Measurements from ENCODE around the gene KDM7A. TPM values are rescaled to one million over a fixed set of nuclear protein-coding genes. Genes with fewer than 3 reads are reported as not detected.

Gene KDM7A
- total and polyA plus RNA-seq, 2 of the 8 experiments (the other 6 are each of a cell fraction or from before 2014, with no cell fraction given) = 2.2 to 12.5 TPM

- WGBS, 2 experiments (ENCODE audit: extremely low coverage in 1 of 2, insufficient coverage in 1 of 2, insufficient read length in 1 of 2, insufficient replicate concordance in 2 of 2, low coverage in 1 of 2, low lambda C conversion rate in 2 of 2, missing lambda C conversion rate in 1 of 2) = 88% methylated on average over 6 of the region's 6 CpGs; no CpG with 5 or more reads in 1 of the 2 experiments
- H3K27ac ChIP-seq (ENCODE audit: low read depth, low read length) = no peak overlapping the region
- no peak overlapping the region for H3K4me3 ChIP-seq (ENCODE audit: extremely low read depth in 1 of 4, insufficient read depth in 2 of 4, low read depth in 3 of 4, low read length in 4 of 4)
- no peak overlapping the region; the same call in 1 of the 2 replicates for H4K8ac ChIP-seq (ENCODE audit: extremely low read depth, insufficient read depth, low read length)
- FAIRE-seq (no peak), DNase-seq (ENCODE audit: low read depth in 1 of 2, low spot score in 2 of 2) (no peak)
- ChIA-PET POLR2A (ENCODE audit: partially characterized antibody) (interaction anchor here (0.9 kb wide), 1 partner anchor 10 kb away, joined by 3 read pairs; no protein-coding TSS in a partner anchor), CTCF (ENCODE audit: partially characterized antibody) (interaction anchor here (0.9 to 1.5 kb wide), 3 partner anchors 42 to 118 kb away, joined by 3 to 4 read pairs (median 4); no protein-coding TSS in a partner anchor)
- H2BK20ac ChIP-seq (ENCODE audit: low read length) = no peak overlapping the region
- H3K79me2 ChIP-seq (ENCODE audit: control insufficient read depth in 1 of 2, insufficient read depth in 2 of 2, low read length in 2 of 2) = no peaks in the 10 kb centered on the region
- H2BK5ac ChIP-seq (ENCODE audit: low read depth, low read length) = no peak overlapping the region
- TF ChIP-seq SIN3A (conservative IDR thresholded peaks at IDR 0.05 in 1 of 2, IDR thresholded peaks at IDR 0.05 in 1 of 2; ENCODE audit: low read depth in 1 of 2, low read length in 2 of 2) (peak in 1 of 2 experiments; percentile 23; a peak in 1 of 4 replicates), TAF7 (optimal IDR thresholded peaks at IDR 0.05; ENCODE audit: borderline replicate concordance, low read depth, low read length) (no peak)
- H3K9ac ChIP-seq (replicated peaks in 1 of 4; ENCODE audit: extremely low read depth in 1 of 4, low read depth in 3 of 4, low read length in 3 of 4) = no peak overlapping the region
- H3K79me1 ChIP-seq (ENCODE audit: low read depth, low read length) = no peaks in the 10 kb centered on the region
- H2BK12ac ChIP-seq (ENCODE audit: low read depth, low read length) = no peak overlapping the region
- H3K27me3 ChIP-seq (replicated peaks in 1 of 4; ENCODE audit: control insufficient read depth in 3 of 4, extremely low read depth in 1 of 4, insufficient read depth in 3 of 4, low read length in 3 of 4) = no peaks in the 10 kb centered on the region
- peaks cover 0 to 10% (median 3%) of the 10 kb centered on the region in 4 experiments; a peak in 2 of 7 replicates for H3K4me1 ChIP-seq (replicated peaks in 1 of 4; ENCODE audit: control insufficient read depth in 3 of 4, insufficient read depth in 4 of 4, low read length in 3 of 4)
- H4K91ac ChIP-seq (replicated peaks; ENCODE audit: insufficient read length, low read length) = no peak overlapping the region
- no peak overlapping the region for H4K5ac ChIP-seq (ENCODE audit: insufficient read length, low read depth, low read length)
- H2BK120ac ChIP-seq (replicated peaks; ENCODE audit: low read depth, low read length) = no peak overlapping the region
- no peak overlapping the region for H2AFZ ChIP-seq (ENCODE audit: low read length)
- no peaks in the 10 kb centered on the region for H3K36me3 ChIP-seq (ENCODE audit: control insufficient read depth in 2 of 4, insufficient read depth in 4 of 4, low read length in 3 of 4)
- H4K20me1 ChIP-seq (replicated peaks in 1 of 2; ENCODE audit: control insufficient read depth in 1 of 2, insufficient read depth in 2 of 2, low read length in 2 of 2) = no peaks in the 10 kb centered on the region
- no peaks in the 10 kb centered on the region for H3K23me2 ChIP-seq (ENCODE audit: low read depth, low read length)
- H2AK5ac ChIP-seq (ENCODE audit: low read depth, low read length) = no peak overlapping the region
- 0 out of 2 replicates have a peak overlapping the region, but pooled peaks have one; percentile 18 for H2BK15ac ChIP-seq (ENCODE audit: low read length)
- H3K56ac ChIP-seq (replicated peaks; ENCODE audit: insufficient read length, low read depth, low read length) = no peak overlapping the region
- no peak overlapping the region for H3K14ac ChIP-seq (ENCODE audit: insufficient read length)
- no peak overlapping the region for H3K4me2 ChIP-seq (ENCODE audit: insufficient read depth in 1 of 2, low read depth in 2 of 2, low read length in 2 of 2)
- H3K4ac ChIP-seq (replicated peaks; ENCODE audit: insufficient read length, low read depth, low read length) = no peak overlapping the region
- H3K23ac ChIP-seq (ENCODE audit: insufficient read length) = no peak overlapping the region
- H3K9me3 ChIP-seq (ENCODE audit: insufficient read depth in 2 of 2, low read depth in 1 of 2, low read length in 1 of 2) = peaks cover 0 to 2% of the 10 kb centered on the region in 2 experiments; a peak in 1 of 4 replicates
- H3K18ac ChIP-seq (ENCODE audit: extremely low read depth, low read length) = no peak overlapping the region
These were observed 24.6 kb upstream of the KDM7A start for GRCh38 chr7:140201393-140201792.
